Tibial nerve (tissue), 4 donors: Measurements from ENCODE around the gene SUMO4.

Experiments used
- CTCF ChIP-seq, 5 experiments: fragments of 200-600 bp in 3 of 5; fragments of 450-650 bp in 2 of 5; sonication (generic) in 3 of 5; IDR thresholded peaks; one replicate each; pipeline ENCODE4 v1.5.1; 2016 to 2019; ENCODE audit warnings: antibody characterized with exemption in 5 of 5, mild to moderate bottlenecking in 3 of 5, moderate library complexity in 2 of 5
- EP300 ChIP-seq, 2 donors: sonication (generic); formaldehyde crosslinking; IDR thresholded peaks; one replicate each; pipeline ENCODE4 v1.6.1; 2017; ENCODE audit warnings: antibody characterized with exemption in 2 of 2, mild to moderate bottlenecking in 1 of 2
- POLR2A ChIP-seq, 2 donors: fragments of 450-650 bp; IDR thresholded peaks; one replicate each; pipeline ENCODE4 v1.6.1; 2017; ENCODE audit warnings: antibody characterized with exemption in 2 of 2, mild to moderate bottlenecking in 2 of 2, moderate library complexity in 2 of 2

DNA sequence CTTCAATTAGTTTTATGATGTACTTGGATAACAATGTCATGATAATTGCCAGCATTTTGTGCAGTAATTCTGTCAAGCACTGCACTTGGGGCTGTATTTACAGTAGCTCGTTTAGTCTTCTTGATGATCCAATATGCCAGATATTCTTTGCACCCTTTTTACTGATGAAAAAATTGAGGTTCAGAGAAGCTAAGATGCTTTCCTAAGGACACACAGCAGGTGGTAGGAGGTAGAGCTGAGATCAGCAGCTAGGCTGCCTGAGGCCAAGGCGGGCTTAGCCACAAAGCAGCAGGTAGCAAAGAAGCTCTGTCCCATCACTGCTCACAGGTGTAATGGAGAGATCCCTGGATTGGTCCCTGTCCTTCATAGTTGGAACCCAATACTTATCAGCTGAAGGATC is 33.3 kb downstream of the SUMO4 start:
- TF ChIP-seq CTCF (IDR thresholded peaks at IDR 0.05) (no peak), EP300 (IDR thresholded peaks at IDR 0.05) (no peak), POLR2A (IDR thresholded peaks at IDR 0.05) (no peak)
